Upper lobe of left lung (tissue), 6 donors: Measurements from ENCODE around the gene EXOC2. TPM values are rescaled to one million over a fixed set of nuclear protein-coding genes. Genes with fewer than 3 reads are reported as not detected.

Source experiments
- ATAC-seq, 2 donors: fragments of 200-7000 bp; cut with Tn5 transposase; one replicate each; pipeline ENCODE4 v1.9.1; 2022; ENCODE audit warnings: mild to moderate bottlenecking in 2 of 2, moderate library complexity in 2 of 2; ENCODE audit not compliant: low FRiP score in 2 of 2
- DNase-seq, 2 donors: peaks; one replicate each; pipeline ENCODE4 v3.0.0-alpha.2; 2019 to 2020
- H3K27ac ChIP-seq, 4 donors: fragments of 200-600 bp; sonication (generic); one replicate each; pipeline ENCODE4 v1.5.1; 2016 to 2019
- H3K27me3 ChIP-seq, 4 donors: fragments of 200-600 bp; sonication (generic); one replicate each; pipeline ENCODE4 v1.5.1; 2017 to 2019
- H3K36me3 ChIP-seq, 4 donors: fragments of 200-600 bp; sonication (generic); one replicate each; pipeline ENCODE4 v1.5.1; 2016 to 2019
- H3K4me1 ChIP-seq, 4 donors: fragments of 200-600 bp; sonication (generic); one replicate each; pipeline ENCODE4 v1.5.1; 2018 to 2019
- H3K4me3 ChIP-seq, 4 donors: fragments of 200-600 bp; sonication (generic); one replicate each; pipeline ENCODE4 v1.5.1; 2017 to 2019; ENCODE audit warnings: mild to moderate bottlenecking in 2 of 4, moderate library complexity in 1 of 4
- H3K9me3 ChIP-seq, 4 donors: fragments of 200-600 bp; sonication (generic); one replicate each; pipeline ENCODE4 v1.5.1; 2018 to 2019
- EP300 ChIP-seq, 4 donors: sonication (generic); formaldehyde crosslinking; IDR thresholded peaks; one replicate each; pipeline ENCODE4 v1.5.1; 2017; ENCODE audit warnings: antibody characterized with exemption in 4 of 4, control low read depth in 2 of 4
- POLR2A ChIP-seq, 4 donors: fragments of 450-650 bp; IDR thresholded peaks; one replicate each; pipeline ENCODE4 v1.5.1; 2016 to 2017; ENCODE audit warnings: antibody characterized with exemption in 4 of 4, mild to moderate bottlenecking in 2 of 4
- POLR2AphosphoS5 ChIP-seq, 2 donors: sonication (generic); formaldehyde crosslinking; IDR thresholded peaks; one replicate each; pipeline ENCODE4 v1.5.1; 2017; ENCODE audit warnings: antibody characterized with exemption in 2 of 2
- WGBS, 2 donors: methylation state at CpG; one replicate each; pipeline ENCODE4 v1.1.5; 2017 to 2018; 5-methylcytosine and 5-hydroxymethylcytosine counted together
- total RNA-seq, 6 donors: library from RNA; depleted of rRNA in 4 of 6; stranded (reverse); fragments of >200 nt in 4 of 6; gene quantifications; one replicate each; pipeline versions ENCODE4 v1.1.0 to v1.2.1, GENCODE V29; 2016 to 2021
- TF ChIP-seq, protein P1 (sequence below), 6 experiments: fragments of 450-650 bp in 4 of 6; fragments of 200-600 bp in 2 of 6; sonication (generic) in 2 of 6; IDR thresholded peaks; one replicate each; pipeline ENCODE4 v1.5.1; 2016 to 2019; ENCODE audit warnings: antibody characterized with exemption in 6 of 6
- donor health status: DM: no; HTN: no; CAD: no; lungs with moderate emphysema.
- donor health status: DM: no; HTN: yes; CAD: no; lungs with severe emphysema.

Gene EXOC2
- total RNA-seq, 6 donors from 2014 or later: 16.5 to 31.4 (median 24.4) TPM

DNA sequence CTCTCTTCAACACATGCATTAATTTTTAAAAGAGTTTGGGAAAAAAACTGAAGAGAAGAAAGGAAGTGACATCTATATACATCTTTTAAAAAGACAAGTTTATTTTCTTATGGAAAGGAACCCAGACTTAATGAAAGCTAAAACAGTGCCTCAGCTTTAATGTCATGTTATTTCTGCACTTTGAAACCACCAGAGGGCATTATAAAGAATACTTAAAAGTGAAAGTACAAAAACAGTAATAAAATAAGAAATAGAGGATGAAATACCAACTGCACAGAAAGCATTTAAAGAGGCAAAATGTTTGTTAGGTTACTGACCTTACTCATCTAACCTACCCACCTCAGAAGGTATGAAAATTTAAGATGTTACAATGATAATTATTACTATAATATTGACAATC is 134.8 kb downstream of the EXOC2 start:
- TF ChIP-seq POLR2AphosphoS5 (IDR thresholded peaks at IDR 0.05) (no peak), EP300 (IDR thresholded peaks at IDR 0.05) (no peak), POLR2A (IDR thresholded peaks at IDR 0.05) (no peak)
- TF ChIP-seq, protein P1, sequence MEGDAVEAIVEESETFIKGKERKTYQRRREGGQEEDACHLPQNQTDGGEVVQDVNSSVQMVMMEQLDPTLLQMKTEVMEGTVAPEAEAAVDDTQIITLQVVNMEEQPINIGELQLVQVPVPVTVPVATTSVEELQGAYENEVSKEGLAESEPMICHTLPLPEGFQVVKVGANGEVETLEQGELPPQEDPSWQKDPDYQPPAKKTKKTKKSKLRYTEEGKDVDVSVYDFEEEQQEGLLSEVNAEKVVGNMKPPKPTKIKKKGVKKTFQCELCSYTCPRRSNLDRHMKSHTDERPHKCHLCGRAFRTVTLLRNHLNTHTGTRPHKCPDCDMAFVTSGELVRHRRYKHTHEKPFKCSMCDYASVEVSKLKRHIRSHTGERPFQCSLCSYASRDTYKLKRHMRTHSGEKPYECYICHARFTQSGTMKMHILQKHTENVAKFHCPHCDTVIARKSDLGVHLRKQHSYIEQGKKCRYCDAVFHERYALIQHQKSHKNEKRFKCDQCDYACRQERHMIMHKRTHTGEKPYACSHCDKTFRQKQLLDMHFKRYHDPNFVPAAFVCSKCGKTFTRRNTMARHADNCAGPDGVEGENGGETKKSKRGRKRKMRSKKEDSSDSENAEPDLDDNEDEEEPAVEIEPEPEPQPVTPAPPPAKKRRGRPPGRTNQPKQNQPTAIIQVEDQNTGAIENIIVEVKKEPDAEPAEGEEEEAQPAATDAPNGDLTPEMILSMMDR (IDR thresholded peaks at IDR 0.05): no peak
- H3K4me1 ChIP-seq: no peaks in the 10 kb centered on the region
- H3K36me3 ChIP-seq: peaks cover 9 to 87% (median 34%) of the 10 kb centered on the region in 4 donors
- H3K27me3 ChIP-seq: no peaks in the 10 kb centered on the region
- no peak overlapping the region for H3K27ac ChIP-seq
- H3K9me3 ChIP-seq: no peaks in the 10 kb centered on the region
- ATAC-seq (no peak), DNase-seq (no peak)
- H3K4me3 ChIP-seq: no peak overlapping the region

DNA sequence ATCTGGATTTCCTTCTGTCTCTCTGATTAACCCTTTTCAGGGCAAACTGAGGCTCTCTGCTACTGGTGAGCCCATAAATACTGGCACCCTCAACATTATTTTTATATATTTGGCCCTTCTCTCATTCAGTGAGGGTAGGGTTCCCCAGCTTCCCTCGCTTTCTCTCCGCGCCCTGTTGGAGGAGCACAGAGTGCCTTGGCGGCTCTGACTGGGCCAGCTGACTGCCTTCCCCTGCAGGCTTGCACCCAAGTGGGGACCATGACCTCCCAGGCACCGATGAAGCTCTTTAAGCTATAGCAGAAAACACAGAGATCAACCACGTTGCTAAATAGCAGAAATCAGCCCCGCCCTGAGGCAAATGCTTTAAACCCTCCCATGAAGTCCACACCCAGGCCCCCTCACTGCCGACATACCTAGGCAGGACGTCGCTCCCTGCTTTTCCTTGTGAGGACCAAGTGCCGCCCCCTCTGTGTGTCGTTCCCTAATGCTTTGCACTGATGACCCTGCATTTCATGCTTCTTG is 141.0 kb downstream of the EXOC2 start:
- H3K27ac ChIP-seq: no peak overlapping the region
- DNase-seq (no peak), ATAC-seq (no peak)
- H3K27me3 ChIP-seq: no peaks in the 10 kb centered on the region
- 95 to 98% methylated on average over 12 of the region's 12 CpGs for WGBS, 2 donors
- no peak for TF ChIP-seq EP300 (IDR thresholded peaks at IDR 0.05)
- TF ChIP-seq POLR2AphosphoS5 (IDR thresholded peaks at IDR 0.05): no peak
- TF ChIP-seq POLR2A (IDR thresholded peaks at IDR 0.05): no peak
- TF ChIP-seq, protein P1 (IDR thresholded peaks at IDR 0.05): no peak
- H3K36me3 ChIP-seq: peaks cover 9 to 76% (median 22%) of the 10 kb centered on the region in 4 donors
- no peaks in the 10 kb centered on the region for H3K4me1 ChIP-seq
- H3K4me3 ChIP-seq: no peak overlapping the region
- H3K9me3 ChIP-seq: no peaks in the 10 kb centered on the region

DNA sequence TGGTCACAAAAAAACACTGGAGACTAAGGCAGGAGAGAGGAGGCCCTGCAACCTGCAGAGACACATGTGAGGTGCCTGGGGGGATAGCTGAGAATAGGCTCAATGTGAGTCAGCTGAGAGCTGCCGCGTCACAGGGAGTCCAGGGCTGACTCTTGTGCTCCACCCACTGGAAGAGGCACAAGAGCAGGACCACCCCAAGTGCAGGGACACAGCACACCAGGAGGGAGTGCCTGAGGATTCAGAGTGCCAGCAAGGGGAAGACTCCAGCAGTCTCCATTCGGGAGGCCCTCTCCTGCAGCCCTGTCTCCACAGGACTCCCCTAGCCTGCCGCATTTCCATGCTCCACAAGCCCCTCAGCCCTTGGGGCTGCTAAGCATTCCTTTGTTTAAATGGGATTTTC is 141.5 kb downstream of the EXOC2 start:
- peaks cover 7 to 76% (median 21%) of the 10 kb centered on the region in 4 donors for H3K36me3 ChIP-seq
- WGBS, 2 donors: 81 to 83% methylated on average over 4 of the region's 4 CpGs
- no peaks in the 10 kb centered on the region for H3K9me3 ChIP-seq
- no peaks in the 10 kb centered on the region for H3K4me1 ChIP-seq
- no peak for DNase-seq
- no peaks in the 10 kb centered on the region for H3K27me3 ChIP-seq
- no peak overlapping the region for H3K4me3 ChIP-seq
- ATAC-seq: peak in 1 of 2 donors; percentile 60
- TF ChIP-seq EP300 (IDR thresholded peaks at IDR 0.05): no peak
- no peak for TF ChIP-seq POLR2A (IDR thresholded peaks at IDR 0.05)
- TF ChIP-seq POLR2AphosphoS5 (IDR thresholded peaks at IDR 0.05): no peak
- TF ChIP-seq, protein P1 (IDR thresholded peaks at IDR 0.05): no peak
- H3K27ac ChIP-seq: no peak overlapping the region

DNA sequence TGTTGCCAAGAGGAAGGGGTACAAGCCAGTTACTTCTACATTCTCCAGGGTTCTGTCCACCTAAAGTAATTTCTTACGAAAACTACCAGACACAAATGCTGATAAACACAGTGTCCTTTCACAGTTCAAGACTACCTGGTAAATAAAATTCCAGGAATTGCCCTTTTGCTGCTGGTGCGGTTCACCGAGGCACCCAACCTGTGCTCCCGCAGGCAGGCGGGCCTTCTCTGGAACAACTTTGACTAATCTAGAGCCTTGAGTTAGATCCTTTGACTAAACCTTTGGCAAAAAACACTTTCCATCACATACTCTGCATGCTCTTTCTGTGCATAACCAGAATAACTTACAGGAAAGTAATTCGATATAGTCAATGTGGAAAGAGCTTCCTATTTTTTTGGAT is 143.0 kb downstream of the EXOC2 start:
- WGBS, 2 donors: 94 to 95% methylated on average over 6 of the region's 6 CpGs
- H3K9me3 ChIP-seq: no peaks in the 10 kb centered on the region
- H3K4me3 ChIP-seq: no peak overlapping the region
- H3K4me1 ChIP-seq: no peaks in the 10 kb centered on the region
- no peak for DNase-seq
- H3K27ac ChIP-seq: no peak overlapping the region
- no peaks in the 10 kb centered on the region for H3K27me3 ChIP-seq
- no peak for TF ChIP-seq EP300 (IDR thresholded peaks at IDR 0.05)
- TF ChIP-seq POLR2A (IDR thresholded peaks at IDR 0.05): no peak
- TF ChIP-seq POLR2AphosphoS5 (IDR thresholded peaks at IDR 0.05): no peak
- TF ChIP-seq, protein P1 (IDR thresholded peaks at IDR 0.05): no peak
- ATAC-seq: no peak
- peaks cover 0 to 61% (median 11%) of the 10 kb centered on the region in 4 donors for H3K36me3 ChIP-seq

DNA sequence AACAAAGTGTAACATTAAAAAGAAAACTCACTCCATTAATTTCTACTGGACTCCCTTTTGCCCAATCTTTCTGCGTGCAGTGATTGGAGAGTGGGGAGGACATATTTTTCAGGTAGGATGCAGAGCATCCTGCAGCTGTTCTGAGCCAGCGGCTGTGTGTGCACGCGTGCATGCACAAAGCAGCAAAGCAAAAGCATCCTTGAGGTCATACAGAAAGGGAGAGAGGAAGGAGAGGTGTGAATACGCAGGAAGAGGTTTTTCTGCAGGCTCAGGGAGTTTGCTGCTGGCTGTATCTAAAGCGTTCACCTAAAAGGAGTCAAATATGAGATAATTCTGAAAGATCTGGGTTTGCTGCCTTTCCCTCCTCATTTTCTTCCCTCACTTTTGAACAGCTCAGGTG is 144.4 kb downstream of the EXOC2 start:
- WGBS, 2 donors: 82 to 90% methylated on average over 6 of the region's 6 CpGs
- no peaks in the 10 kb centered on the region for H3K9me3 ChIP-seq
- no peak for ATAC-seq
- H3K27me3 ChIP-seq: no peaks in the 10 kb centered on the region
- H3K4me1 ChIP-seq: no peaks in the 10 kb centered on the region
- TF ChIP-seq EP300 (IDR thresholded peaks at IDR 0.05): no peak
- no peak overlapping the region for H3K27ac ChIP-seq
- H3K4me3 ChIP-seq: no peak overlapping the region
- no peak for DNase-seq
- peaks cover 0 to 55% (median 8%) of the 10 kb centered on the region in 4 donors for H3K36me3 ChIP-seq
